Measurements from ENCODE around the gene LRRC56. TPM values are rescaled to one million over a fixed set of nuclear protein-coding genes. Genes with fewer than 3 reads are reported as not detected.

Gene LRRC56
- total RNA-seq, 1 experiment from 2014 or later = 2.1 TPM

GRCh38 chr11:540583-541432 is 3.5 kb downstream of the LRRC56 start:
- ChIA-PET POLR2A (ENCODE audit: low non-redundant PET) (no interaction called here), CTCF (no interaction called here)
- Histone ChIP-seq H3K27me3 (replicated peaks; ENCODE audit: insufficient read depth, low read depth, low read length, poor library complexity) (no peaks in the 10 kb centered on the region), H3K4me1 (ENCODE audit: insufficient read depth, low read length, poor library complexity, severe bottlenecking) (peaks cover 14% of the 10 kb centered on the region), H3K4me3 (ENCODE audit: low read depth, low read length, poor library complexity, severe bottlenecking) (no peak overlapping the region), H3K9me3 (ENCODE audit: low read depth, low read length, poor library complexity, severe bottlenecking) (no peaks in the 10 kb centered on the region), H3K27ac (ENCODE audit: low read depth, low read length, poor library complexity, severe bottlenecking) (no peak overlapping the region), H3K36me3 (ENCODE audit: insufficient read depth, low read length, poor library complexity, severe bottlenecking) (no peaks in the 10 kb centered on the region)
- intact Hi-C loops (cut with micrococcal nuclease; ENCODE audit: unreplicated experiment) = no loop called here
- TF ChIP-seq CTCF (conservative IDR thresholded peaks at IDR 0.05; ENCODE audit: low read depth, low read length) (no peak), EZH2 (IDR thresholded peaks at IDR 0.05; ENCODE audit: borderline replicate concordance, low read depth, low read length, poor library complexity, severe bottlenecking) (no peak)
- BruUV-seq (replicated peaks) = no TSS peak
- DNase-seq (ENCODE audit: low spot score) = no peak

DNA sequence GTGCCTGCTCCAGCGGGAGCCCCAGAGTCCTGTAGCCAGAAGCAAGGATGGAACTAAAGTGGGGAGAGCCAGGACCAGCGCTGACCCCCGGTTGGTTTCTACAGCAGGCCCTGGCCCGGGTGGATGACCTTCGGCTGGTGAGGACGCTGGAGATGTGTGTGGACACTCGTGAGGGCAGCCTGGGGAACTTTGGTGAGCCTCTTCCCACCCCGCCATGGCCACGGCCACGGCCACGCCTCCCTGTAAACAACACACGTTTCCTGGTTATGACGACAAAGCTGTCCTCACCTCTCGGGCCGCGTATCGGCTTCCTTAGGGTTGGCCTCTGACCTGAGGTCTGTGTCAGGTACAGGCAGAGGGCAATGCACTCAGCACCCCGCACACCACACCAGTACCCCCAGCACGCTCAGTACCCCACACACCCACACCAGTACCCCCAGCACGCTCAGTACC is 4.1 kb downstream of the LRRC56 start:
- intact Hi-C loops (cut with micrococcal nuclease; ENCODE audit: unreplicated experiment) = no loop called here
- no TSS peak for BruUV-seq (replicated peaks)
- POLR2A ChIA-PET (ENCODE audit: low non-redundant PET) = no interaction called here

DNA sequence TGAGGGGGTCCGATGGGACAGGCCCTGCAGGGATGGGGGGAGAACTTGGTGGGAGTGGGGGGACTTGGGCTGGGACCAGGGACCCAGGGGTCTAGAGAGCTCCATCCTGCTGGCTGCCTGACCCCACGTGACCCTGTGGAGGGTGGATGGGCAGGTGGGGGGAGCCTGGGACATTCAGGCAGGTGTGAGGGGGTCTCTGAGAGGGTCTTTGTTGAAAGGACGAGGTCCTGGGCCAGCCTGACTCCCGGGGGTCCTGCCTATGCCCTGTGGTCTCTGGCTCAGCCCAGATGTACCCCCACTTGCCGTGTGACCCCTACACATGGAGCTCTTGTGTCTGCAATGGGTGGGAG is 7.5 kb downstream of the LRRC56 start:
- POLR2A ChIA-PET (ENCODE audit: low non-redundant PET) = no interaction called here
- Histone ChIP-seq H3K36me3 (ENCODE audit: insufficient read depth, low read length, poor library complexity, severe bottlenecking) (no peaks in the 10 kb centered on the region), H3K4me1 (ENCODE audit: insufficient read depth, low read length, poor library complexity, severe bottlenecking) (no peaks in the 10 kb centered on the region), H3K9me3 (ENCODE audit: low read depth, low read length, poor library complexity, severe bottlenecking) (no peaks in the 10 kb centered on the region), H3K27me3 (replicated peaks; ENCODE audit: insufficient read depth, low read depth, low read length, poor library complexity) (no peaks in the 10 kb centered on the region), H3K27ac (ENCODE audit: low read depth, low read length, poor library complexity, severe bottlenecking) (no peak overlapping the region), H3K4me3 (ENCODE audit: low read depth, low read length, poor library complexity, severe bottlenecking) (no peak overlapping the region)
- TF ChIP-seq EZH2 (IDR thresholded peaks at IDR 0.05; ENCODE audit: borderline replicate concordance, low read depth, low read length, poor library complexity, severe bottlenecking) = no peak
- no peak for TF ChIP-seq CTCF (conservative IDR thresholded peaks at IDR 0.05; ENCODE audit: low read depth, low read length)
- intact Hi-C loops (cut with micrococcal nuclease; ENCODE audit: unreplicated experiment) = no loop called here
- DNase-seq (ENCODE audit: low spot score) = no peak
- no TSS peak for BruUV-seq (replicated peaks)
- CTCF ChIA-PET = no interaction called here

More for the DNA sequence above, 4.1 kb downstream of the LRRC56 start:
- H3K4me3 ChIP-seq (ENCODE audit: low read depth, low read length, poor library complexity, severe bottlenecking) = no peak overlapping the region
- no peaks in the 10 kb centered on the region for H3K9me3 ChIP-seq (ENCODE audit: low read depth, low read length, poor library complexity, severe bottlenecking)
- H3K27me3 ChIP-seq (replicated peaks; ENCODE audit: insufficient read depth, low read depth, low read length, poor library complexity) = no peaks in the 10 kb centered on the region
- no peak for DNase-seq (ENCODE audit: low spot score)
- no peak for TF ChIP-seq CTCF (conservative IDR thresholded peaks at IDR 0.05; ENCODE audit: low read depth, low read length)
- TF ChIP-seq EZH2 (IDR thresholded peaks at IDR 0.05; ENCODE audit: borderline replicate concordance, low read depth, low read length, poor library complexity, severe bottlenecking) = no peak
- CTCF ChIA-PET = no interaction called here
- no peak overlapping the region for H3K27ac ChIP-seq (ENCODE audit: low read depth, low read length, poor library complexity, severe bottlenecking)
- no peaks in the 10 kb centered on the region for H3K36me3 ChIP-seq (ENCODE audit: insufficient read depth, low read length, poor library complexity, severe bottlenecking)
- peaks cover 14% of the 10 kb centered on the region for H3K4me1 ChIP-seq (ENCODE audit: insufficient read depth, low read length, poor library complexity, severe bottlenecking)

Data from A673 (cell line).